ENCODE measurements around the gene LIF.
A peak's percentile ranks its signal among the peaks of the same experiment; 100 is the strongest.

The LIF gene

DNA sequence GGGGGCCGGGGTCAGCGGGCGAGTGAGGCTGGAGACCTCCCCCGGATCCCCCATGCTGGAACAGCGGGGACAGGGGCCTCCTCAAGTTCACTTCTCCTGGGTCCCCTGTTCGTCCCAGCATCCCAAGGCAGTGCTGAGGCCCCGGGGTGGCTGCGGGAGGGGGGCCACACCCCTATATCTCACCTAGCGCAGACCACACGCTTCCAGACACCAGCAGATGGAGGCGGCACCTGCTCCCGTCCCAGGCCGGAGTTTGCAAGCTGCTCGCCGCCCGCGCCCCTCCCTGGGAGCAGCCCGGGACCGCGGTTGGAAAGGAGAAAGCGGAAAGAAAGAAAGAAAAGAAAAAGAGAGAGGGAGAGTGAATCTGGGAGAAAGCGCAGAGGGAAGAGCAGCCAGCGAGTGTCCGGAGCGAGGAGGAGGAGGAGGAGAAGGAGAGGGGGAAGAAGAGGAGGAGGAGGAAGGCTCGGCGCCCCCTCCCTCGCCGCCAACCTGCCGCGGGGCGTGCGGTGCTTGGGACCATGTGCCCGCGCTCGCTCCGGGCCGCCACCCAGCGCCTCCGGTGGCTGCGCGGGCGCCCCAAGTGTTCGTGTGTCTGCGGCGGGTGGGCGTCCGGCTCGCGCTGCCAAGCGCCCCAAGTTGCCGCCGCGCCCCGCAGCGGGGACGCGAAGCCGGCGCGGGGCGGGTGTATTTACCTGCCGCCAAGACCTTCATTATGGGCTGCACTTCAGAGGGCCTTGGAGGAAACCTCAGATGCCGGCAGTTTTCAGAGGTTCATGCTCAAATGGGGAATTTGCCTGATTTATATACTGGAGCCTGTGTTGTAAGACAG, at the start of gene LIF:
LIF (minus strand) TSS at position 775 of the 829 bp plus-strand sequence; CDS start at position 711, 64 bp downstream.
- peak; percentile 48 to 52 for DNase-seq

DNA sequence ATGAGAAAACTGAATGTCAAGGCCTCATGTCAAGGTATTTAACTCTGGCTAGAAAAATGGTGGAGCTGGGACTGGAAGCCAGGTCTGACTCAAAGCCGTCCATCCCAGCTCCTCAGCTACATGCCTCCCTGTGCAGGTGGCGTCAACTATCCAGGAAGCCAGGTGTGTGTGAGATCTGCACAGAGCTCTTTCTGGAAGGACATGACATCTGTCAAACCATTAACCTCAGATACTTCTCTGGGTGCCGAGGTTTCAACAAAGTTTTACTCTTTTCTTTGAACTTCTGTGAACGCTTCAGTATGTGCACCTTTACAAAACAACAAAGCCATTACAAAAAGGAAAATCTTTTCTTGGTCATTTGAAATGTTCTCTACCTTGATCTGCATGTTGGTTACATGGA, 49.8 kb upstream of the LIF start:
- no peak for DNase-seq

DNA sequence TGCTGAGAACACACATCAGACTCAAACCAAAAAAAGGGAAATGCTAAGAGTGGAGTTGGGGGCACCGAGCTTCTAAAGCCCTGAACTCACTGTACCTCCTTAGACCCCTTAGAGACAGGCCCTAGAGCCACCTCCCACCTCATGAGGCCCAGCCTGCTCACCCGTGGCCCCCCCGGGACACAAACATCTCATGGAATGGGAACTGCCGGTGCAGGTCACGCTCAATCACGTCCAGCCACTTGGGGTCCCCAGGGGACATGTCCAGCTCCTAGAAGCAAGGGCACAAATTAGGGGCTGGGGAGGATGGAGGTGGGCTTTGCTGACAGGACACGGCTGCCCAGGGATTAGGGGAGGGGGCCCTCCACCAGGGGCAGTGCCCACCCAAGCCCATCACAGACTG, 49.0 kb upstream of the LIF start:
- DNase-seq, result no peak

DNA sequence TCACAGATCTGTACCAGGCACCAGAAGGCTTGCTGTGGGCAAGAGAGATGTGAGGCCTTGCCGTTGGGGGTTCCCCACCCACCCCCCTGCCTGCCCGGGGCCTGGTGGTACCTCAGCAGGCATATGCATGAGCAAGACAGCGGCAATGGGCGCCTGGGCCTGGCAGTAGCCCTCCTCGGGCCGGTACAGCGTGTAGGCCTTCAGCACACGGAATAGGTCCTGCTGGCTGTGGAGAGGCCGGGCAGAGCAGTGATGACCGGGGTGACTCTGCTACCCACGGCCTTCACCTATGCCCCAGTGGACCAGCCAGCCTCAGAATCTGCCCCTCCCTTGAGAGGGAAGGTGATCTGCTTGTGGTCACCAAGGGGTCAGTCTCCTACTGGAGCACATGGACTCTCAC, 48.3 kb upstream of the LIF start:
- DNase-seq, result no peak

DNA sequence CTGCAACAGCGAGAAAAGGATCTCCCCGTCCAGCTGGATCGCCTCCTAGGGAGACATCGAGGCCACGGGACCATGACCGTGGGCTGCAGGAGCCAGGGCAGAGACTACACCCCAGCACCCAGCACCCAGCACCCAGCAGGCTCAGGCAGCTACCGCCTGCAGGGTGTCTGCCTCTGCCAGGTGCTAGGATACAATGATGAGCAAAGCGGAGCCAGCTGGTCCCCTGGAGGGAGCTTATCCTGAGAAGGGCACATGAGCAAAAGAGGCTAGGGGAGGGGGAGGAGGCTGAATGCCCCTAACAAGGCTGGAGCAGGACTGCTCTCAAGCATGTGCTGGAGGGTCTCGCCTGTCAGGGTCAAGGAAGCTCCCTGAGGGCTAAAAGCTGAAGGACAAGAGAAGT, 47.5 kb upstream of the LIF start:
- no peak for DNase-seq

DNA sequence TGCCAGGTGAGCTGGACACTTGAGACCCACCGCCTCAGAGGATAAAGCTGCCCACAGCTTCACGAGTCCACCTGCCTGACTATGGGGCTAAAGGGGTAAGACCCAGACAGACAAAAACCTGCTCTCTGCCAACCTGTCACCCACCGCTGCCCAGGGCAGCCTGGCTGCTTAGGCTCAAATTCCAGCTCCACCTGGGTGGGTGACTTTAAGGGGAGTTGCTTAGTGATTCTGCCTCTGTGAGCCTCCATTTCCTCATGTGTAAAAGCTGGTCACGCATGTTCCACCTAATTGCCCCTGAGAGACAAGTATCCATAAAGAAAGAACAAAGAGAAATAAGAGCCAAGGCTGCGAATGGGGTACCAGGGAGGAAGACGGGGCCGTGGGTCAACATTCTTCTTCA, 46.5 kb upstream of the LIF start:
- DNase-seq, result no peak

DNA sequence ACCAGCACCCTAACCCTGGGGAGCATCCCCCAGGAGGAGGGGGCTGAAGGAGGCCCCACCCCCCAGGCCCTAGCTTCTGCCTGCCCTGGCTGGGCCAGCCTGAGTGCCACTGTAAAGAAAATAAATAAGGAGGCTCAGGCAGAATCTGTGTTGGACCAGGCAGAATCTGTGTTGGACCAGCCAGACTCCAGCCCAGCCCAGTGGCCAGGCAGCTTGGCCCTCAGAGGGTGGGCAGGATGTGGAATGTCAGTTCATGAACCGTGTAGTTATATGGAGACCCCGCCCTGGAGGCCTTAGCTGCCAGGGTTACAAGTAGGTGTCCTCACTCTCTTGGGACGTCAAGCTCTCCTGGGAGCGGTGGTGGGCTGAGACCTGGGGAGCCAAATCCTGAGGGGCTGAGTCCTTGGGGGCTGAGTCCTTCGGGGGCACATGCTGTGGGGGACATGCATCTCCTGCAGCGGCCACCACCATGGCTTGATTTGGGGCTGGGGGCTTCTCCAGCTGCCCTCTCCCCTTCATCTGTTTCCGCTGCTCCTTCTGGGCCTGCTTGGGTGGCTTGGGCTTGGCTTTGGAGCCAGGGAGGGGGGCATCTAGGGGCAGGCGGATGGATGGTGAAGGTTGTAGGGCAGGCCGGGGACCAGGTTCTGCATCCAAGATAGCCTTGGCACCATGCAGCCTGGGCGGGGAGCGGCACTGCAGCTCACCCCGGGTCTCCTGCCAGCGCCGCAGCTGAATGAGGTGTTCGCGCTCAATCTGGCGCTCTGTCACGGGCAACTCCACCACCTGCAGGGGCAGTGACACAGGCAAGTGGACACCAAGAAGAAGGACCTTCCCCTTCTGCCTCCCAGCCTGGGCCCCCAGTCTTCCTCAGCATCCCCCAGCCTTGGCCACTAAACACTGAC, 45.8 kb upstream of the LIF start:
- no peak for DNase-seq

DNA sequence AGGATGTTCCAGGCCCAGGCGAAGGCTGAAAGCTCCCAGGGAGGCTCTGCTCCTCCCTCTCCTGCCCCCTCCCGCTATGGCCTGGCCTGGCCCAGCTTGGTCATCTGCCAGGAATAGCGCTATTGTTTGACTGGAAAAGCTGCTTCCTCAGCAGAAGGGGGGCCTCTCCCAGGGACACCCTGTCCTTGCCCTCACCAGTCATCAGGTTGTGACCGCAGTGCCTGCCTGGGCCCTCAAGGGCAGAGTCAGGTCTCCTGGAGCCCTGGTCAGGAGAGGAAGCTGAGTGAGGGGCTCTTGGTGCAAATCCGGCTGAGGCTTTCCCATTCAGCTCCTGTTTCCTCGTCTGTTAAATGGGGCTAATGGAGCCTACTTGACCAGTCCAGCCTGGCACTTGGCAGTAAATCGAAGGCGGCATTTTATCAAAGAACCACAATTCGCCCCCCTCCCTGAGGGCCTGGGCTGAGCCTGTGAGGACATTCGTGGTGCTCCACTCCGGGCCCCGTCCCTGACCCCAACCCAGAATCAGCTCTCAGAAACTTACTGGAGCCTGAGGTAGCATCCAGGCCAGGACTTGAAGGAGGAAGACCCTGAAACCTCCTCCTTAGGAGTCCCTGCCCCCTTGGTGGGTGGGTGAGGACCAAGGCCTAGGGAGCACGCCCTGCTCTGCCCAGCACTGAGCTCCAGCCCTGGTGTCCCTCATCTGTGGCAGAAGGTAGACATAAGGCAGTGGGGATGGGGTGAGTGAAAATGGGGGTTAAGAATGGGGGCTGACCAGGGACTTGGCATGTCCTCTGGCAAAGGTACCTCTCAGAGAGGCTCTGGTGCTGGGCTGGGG, 44.7 kb upstream of the LIF start:
- DNase-seq, result no peak

DNA sequence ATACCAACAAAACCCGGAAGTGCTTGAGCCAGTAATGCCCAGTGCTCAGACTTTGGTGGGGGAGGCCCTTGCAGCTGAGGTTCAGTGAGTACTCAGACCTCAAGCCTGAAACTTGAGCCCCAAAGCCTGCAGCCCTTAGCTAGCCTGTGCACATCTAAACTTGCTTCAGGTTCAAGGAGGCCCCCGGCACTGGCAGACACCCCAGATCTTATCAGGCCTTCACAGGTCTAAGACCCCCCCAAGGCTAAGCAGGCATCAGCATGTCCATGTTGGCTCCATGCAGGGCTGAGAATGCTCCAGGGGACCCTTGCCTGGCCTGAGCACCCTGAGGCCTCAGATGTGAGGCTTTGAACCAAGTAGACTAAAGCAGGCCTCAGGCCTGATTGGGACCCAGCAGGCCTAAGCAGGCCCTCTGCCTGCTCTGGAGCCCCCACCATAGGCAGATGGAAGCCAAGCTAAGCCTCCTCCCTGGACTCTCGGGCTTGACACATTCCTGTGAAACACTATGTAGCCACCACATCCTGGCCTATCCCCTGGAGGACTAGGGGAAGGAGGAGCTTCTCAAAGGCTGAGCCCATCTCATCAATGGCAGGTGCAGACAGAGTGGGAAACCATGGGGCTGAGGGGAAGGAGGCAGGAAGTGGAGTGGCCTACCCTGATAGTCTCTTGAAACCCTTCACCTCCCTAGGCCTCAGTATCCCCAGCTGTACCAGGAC, 43.9 kb upstream of the LIF start:
- DNase-seq, result no peak

DNA sequence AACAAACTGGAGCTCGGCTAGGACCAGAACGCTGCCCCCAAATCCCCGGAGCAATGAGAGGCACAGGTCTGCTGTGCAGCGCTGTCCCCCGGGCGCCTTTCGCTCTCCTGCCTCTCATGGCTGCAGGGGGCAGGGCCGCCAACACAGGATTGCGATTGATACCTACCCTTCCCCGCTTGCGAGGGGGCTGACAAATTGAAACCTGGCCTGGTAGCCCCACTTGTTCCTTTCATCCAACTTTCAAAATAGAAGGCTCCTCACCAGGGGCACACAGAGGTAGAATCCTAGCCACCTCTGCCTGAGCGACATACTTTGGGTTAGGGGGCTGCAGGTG, 43.4 kb upstream of the LIF start:
- DNase-seq, result no peak

DNA sequence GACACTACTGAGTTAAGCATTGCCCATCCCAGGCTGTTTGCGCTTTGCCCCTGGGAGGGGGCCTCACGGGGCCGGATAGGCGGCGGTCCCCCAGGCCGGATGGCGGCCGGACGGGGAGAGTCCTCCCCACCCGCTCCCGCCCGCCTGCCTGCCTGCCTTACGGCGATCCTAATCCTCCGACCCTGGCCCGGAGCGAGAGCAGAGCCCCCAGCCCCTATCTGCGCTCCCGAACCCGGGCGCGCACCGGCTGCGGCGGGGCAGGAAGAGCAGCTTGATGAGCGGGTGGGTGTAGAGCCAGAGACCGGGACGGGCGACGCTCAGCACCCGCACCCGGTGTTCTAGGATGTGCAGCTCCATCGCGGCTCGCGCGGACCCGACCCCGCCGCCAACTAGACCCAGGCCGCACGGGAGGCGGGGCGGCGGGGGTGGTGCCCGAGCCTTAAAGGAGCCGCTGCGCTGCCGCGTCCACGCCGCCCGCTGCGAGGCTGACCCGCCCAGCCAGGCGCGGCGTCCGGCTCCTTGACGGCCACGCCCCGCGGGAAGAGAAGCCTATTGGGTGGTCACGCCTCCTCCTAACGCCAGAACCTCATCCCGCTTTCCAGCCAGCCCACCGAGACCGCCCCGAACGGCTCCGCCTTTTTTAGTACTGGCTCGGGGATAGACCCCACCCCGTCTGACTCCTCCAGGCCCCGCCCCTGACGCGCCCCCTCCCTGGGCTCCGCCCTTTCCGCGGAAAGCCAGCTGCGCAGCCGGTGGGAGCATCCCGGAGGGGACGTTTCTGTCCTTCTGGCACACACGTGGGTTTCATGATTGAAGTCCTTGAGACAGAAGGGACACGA, 42.8 kb upstream of the LIF start, which contains the start of gene CASTOR1:
CASTOR1 (minus strand) TSS at position 365 of the 839 bp plus-strand sequence; CDS start at position 357, 8 bp downstream.
- peak; percentile 87 to 91 for DNase-seq

DNA sequence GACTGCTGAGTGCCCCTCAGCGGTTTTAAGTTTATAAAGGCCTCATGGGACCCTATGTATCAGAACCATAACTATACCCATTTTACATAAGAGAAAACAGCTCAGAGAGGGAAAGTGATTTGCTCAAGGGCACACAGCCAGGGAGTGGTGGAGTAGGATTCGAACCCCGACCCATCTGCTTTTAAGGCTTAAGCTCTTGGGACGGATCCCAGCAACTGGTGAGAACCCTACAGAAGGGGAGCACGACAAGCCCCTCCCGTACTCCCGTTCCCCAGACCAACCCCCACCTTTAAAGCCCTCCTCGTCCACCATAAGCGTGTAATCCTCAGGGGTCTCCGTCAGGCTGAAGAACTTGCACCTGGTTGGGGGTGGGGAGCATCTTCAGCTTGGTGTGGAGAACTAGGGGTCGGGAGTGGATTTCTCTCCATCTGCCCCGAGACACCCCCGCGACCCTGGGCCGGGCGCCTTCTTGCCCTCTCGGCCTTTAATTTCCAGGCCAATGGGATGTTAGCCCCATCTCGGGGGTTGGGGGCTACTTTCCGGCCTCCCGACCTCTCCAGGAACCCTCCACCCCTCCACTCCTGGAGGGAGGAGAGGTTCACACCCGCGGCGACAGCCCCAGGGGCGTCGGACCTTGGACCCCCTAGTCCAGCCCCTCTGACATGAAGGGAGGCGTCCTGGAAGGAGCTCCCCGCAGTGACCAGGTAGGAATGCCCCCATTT, 42.0 kb upstream of the LIF start:
- DNase-seq, result no peak

DNA sequence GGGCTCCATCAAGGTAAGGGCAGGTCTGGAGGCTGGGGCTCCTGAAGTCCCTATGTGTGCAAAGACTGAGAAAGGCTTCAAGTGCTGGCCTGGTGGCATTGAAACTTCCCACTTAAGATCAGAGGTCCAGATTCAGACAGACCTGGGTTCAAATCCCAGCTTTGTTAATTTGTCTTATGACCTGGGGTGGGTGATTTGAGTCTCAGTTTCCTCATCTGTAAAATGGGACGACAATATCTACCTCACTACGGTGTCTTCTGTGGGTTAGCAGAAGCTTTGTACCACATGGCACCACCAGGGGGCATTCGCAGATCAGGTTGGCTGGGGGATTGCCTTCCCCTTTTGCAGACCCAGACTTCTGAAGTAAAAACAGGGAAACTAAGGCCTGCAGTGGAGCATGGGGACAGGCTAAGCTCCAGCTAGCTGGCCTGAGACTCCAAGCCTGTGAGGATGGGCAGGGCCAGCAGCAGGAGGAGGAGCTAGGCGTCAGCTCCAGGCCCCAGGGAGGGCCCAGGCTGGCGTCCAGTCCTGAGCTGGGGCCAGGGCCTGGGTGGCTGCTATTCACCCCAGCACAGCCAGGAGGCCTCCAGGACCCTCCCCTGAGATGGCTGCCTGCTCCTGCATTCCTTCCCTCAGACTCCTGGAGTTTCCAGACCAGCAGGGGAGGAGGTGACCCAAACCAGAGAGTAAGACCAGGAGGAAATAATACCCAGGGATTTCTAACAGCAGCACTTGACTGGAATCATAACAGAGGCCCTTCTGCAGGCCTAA, 41.3 kb upstream of the LIF start:
- peak; percentile 88 to 89 for DNase-seq

DNA sequence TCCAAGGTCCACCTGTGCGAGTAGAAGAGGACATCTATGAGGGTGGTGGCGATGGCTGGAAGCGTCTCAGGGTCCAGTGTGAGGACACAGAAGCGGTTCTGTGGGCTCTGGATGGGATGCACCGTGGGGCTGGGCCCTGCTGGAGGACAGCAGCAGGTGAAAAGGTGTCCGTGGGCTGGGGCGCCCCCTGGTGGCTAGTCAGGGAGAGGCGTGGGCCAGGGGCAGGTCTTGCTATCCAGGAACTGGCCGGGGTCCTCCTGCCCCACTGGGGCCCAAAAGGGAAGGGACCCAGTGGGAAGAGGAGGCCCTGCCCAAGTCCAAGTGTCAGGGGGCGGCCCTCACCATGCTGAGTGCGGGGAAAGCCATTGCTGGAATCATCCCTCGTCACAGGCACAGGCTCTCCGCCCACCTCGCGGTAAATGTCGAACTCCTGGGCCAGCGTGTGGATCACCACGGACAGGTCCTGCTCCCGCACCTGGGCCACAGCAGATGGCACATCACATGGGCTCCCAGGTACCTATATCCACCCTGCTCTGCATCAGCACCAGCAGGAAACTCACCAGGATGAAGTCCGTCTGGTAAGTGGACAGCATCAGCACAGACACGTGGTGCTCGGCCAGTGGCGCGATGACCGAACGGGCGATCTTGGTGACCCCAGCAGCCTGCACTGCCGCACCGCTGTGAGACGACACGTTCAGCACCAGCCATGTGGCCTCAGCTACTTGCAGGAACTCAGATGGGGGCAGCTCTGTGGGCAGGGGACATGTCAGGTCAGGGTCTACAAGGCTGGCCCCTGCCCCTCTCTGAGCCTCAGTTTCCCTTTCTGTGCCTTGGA, 40.5 kb upstream of the LIF start:
- DNase-seq, result peak; percentile 93

DNA sequence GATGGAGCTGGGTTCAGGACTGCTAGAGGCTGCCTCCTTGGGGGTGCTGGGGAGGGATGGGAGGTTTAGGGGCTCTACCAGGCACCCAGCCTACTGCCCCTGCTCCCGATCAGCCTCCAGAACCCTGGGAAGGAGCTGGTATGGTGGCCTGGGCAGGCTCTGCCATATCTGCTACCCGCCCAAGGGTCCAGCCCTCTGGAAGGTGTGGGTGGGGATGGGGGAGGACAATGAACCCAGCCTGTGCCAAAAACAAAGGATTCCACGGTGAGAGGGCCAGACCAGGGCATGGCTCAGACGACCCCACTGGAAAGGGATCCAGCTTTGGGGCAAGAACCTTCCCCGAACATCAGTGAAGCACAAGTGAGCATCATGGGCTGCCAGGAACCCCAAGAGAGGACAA, 39.8 kb upstream of the LIF start:
- no peak for DNase-seq

DNA sequence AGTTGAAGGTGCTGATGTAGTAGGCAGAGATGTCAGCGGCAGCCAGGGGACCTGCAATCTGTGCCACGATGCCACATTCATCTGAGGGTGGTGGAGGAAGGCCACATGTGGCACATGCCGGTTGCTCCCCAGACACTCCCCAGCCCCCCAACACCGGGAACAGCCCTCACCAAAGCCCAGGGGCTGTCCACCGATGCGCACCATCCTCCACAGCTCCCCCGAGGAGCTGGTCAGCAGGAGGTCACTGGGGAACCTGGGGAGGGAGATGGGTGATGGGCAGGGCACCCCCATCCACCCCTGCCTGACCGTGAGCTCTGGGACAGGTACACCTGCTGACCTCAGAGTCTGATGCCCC, 39.3 kb upstream of the LIF start:
- no peak for DNase-seq

DNA sequence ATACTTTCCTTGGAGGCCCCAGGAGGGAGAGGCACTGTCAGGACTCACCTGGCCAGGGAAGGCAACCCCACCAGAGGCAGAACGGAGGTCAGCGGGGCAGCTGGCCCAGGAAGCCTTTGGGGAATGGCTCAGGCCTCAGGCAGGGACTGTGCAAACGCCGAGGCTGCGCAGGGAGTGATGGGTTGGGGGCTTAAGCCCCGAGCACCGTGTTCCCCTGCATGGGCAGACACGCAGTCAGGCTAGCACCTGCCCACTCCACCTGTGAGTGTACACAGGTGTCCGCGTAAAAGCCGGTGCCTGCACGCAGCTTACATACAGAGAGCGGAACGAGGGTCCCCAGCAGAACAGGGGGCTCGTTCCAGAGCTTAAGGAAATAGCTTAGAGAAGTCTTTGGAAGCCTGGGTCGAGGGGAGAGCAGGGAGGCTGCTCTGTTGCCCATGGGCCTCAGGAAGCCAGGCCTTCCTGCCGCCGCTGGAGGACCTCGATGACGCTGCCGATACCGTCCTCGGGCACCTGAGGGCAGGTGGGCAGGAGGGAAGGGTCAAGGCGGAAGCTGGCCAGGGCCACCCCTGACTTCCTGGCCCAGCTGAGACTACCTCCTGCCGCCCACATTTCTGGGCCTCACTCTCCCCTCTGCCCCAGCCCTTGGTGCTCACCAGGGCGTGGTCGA, 38.8 kb upstream of the LIF start:
- DNase-seq, result no peak

DNA sequence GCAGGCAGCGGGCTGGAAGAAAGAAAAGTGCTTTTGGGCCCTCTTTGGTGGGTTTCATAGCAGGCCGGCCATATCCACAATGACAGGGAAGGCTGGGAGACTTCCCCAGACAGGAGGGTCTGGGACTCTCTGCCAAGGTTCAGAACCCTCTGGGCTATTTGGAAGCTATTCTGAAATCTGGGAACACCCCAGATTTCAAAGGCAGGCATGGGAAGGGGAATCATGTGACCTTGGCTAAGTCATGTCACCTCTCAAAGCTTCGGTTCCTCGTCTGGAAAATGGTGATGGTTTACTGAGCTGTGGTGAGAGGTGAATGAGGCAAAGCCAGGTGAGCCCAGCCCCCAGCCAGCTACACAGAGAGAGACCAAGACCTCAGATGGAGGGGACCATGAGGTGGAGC, 38.1 kb upstream of the LIF start:
- no peak for DNase-seq

DNA sequence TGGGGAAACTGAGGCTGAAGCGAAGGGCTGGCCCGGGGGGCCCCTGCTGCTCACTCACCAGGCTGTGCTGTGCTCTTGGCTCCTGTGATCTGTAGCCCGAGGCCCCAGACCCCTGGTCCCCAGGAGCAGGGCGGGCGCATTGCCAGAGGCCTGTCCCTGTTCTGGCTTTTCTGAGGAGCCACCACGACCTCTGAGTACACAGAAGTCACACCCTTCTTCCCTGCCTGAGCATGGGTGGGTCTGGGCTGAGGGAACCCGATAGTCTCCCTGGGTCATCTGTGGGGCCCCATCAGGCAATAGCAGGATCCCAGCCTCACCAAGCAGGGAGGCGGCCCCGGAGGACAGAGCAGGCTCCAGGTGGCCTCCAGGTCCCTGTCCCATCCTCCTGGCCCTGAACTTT, 37.6 kb upstream of the LIF start:
- no peak for DNase-seq

Data from stimulated activated CD4-positive, alpha-beta T cell treated with anti-CD3 and anti-CD28 coated beads, Interleukin-2, amount 100 ng/mL, for 48 hours (primary cell).